Measurements from ENCODE around the gene PPRC1.

The PPRC1 gene, protein sequence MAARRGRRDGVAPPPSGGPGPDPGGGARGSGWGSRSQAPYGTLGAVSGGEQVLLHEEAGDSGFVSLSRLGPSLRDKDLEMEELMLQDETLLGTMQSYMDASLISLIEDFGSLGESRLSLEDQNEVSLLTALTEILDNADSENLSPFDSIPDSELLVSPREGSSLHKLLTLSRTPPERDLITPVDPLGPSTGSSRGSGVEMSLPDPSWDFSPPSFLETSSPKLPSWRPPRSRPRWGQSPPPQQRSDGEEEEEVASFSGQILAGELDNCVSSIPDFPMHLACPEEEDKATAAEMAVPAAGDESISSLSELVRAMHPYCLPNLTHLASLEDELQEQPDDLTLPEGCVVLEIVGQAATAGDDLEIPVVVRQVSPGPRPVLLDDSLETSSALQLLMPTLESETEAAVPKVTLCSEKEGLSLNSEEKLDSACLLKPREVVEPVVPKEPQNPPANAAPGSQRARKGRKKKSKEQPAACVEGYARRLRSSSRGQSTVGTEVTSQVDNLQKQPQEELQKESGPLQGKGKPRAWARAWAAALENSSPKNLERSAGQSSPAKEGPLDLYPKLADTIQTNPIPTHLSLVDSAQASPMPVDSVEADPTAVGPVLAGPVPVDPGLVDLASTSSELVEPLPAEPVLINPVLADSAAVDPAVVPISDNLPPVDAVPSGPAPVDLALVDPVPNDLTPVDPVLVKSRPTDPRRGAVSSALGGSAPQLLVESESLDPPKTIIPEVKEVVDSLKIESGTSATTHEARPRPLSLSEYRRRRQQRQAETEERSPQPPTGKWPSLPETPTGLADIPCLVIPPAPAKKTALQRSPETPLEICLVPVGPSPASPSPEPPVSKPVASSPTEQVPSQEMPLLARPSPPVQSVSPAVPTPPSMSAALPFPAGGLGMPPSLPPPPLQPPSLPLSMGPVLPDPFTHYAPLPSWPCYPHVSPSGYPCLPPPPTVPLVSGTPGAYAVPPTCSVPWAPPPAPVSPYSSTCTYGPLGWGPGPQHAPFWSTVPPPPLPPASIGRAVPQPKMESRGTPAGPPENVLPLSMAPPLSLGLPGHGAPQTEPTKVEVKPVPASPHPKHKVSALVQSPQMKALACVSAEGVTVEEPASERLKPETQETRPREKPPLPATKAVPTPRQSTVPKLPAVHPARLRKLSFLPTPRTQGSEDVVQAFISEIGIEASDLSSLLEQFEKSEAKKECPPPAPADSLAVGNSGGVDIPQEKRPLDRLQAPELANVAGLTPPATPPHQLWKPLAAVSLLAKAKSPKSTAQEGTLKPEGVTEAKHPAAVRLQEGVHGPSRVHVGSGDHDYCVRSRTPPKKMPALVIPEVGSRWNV (N-terminal part only)

DNA sequence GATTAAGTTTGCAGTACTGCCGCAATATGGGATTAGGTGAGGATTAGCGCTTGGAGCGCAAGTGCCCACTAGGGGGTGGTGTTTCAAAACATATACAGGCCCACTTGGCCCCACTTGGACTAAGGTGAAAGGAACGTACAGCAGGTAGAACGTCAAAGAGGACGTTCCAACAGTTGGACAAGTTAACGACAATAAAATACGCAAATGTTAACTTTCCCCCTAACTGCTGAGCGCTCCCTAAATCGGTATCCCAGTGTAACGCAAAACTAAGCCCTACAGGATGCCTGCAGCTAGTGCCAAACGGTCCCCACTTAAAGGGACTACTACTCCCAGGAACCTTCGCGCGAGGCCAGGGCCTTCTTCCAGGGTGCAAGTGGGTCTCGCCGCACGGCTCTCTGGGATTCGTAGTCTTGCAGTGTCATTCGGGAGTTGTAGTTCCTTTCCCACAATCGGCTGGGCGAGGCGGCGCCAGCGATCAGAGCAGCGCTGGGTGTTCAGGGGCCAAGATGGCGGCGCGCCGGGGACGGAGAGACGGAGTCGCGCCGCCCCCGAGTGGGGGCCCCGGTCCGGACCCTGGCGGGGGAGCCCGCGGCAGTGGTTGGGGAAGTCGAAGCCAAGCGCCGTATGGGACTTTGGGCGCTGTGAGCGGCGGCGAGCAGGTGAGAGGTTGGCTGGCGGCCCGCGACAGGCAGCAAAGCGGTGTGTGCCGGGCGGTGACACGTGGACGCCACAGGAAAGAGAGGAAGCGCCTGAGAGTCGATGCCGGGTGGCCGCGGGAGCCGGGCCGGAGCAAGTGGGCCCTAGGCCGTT lies at the start of gene PPRC1:
PPRC1 (plus strand) TSS at position 478 of the 810 bp plus-strand sequence; CDS start at position 507, 29 bp downstream.
- Histone ChIP-seq H3K4me3 (ENCODE audit: low read depth in 1 of 2, low read length in 2 of 2) (peak within 1 kb of the TSS; percentile 92 to 95), H3K4me1 (ENCODE audit: control insufficient read depth in 1 of 2, insufficient read depth in 2 of 2, low read length in 2 of 2) (peaks cover 0 to 26% of the 10 kb centered on the region in 2 donors), H3K27ac (ENCODE audit: low read length) (peak within 1 kb of the TSS; percentile 80), H3K9me3 (ENCODE audit: control insufficient read depth in 1 of 2, low read length in 2 of 2) (no peaks in the 10 kb centered on the region), H3K27me3 (ENCODE audit: low read depth, low read length) (no peaks in the 10 kb centered on the region), H3K36me3 (ENCODE audit: control insufficient read depth in 1 of 2, insufficient read depth in 2 of 2, low read length in 2 of 2) (peaks cover under 1 to 8% of the 10 kb centered on the region in 2 donors)

DNA sequence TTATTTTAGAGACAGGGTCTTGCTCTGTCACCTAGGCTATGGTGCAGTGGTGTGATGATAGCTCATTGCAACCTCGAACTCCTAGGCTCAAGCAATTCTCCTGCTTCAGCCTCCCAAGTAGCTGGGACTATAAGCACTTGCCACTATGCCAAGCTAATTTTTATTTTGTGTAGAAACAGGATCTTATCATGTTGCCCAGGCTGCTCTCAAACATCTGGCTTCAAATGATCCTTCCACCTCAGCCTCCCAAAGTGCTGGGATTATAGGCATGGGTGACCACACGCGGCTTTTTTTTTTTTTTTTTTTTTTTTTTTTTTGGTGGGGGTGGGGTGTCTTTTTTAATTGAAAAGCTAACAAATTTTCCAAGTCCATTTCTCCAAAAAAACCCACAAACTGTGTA lies 49.3 kb upstream of the PPRC1 start:
- Histone ChIP-seq H3K4me1 (ENCODE audit: control insufficient read depth in 1 of 2, insufficient read depth in 2 of 2, low read length in 2 of 2) (no peaks in the 10 kb centered on the region), H3K36me3 (ENCODE audit: control insufficient read depth in 1 of 2, insufficient read depth in 2 of 2, low read length in 2 of 2) (no peaks in the 10 kb centered on the region), H3K27ac (ENCODE audit: low read length) (no peak overlapping the region), H3K4me3 (ENCODE audit: low read depth in 1 of 2, low read length in 2 of 2) (no peak overlapping the region), H3K9me3 (ENCODE audit: control insufficient read depth in 1 of 2, low read length in 2 of 2) (no peaks in the 10 kb centered on the region), H3K27me3 (ENCODE audit: low read depth, low read length) (no peaks in the 10 kb centered on the region)

DNA sequence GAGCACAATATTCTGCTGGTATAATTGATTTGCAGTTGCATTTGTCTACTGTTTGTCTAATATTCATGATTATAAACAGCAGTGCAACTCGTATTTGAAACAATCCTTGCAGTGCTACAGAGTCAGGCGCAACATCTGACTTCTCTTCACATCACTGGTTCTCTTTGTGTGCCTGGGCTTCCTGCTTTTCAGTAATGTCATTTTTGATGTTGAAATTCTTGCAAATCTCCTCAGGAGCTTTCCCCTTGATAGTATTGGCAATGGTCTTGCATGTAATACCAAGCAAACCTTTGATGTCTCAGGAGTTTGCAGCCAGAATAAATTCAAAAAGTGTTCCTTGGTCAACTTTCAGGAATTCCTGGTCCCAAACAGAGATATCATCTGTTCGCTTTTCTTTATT lies 47.5 kb upstream of the PPRC1 start:
- no peaks in the 10 kb centered on the region for H3K4me1 ChIP-seq (ENCODE audit: control insufficient read depth in 1 of 2, insufficient read depth in 2 of 2, low read length in 2 of 2)
- no peak overlapping the region for H3K4me3 ChIP-seq (ENCODE audit: low read depth in 1 of 2, low read length in 2 of 2)
- no peaks in the 10 kb centered on the region for H3K36me3 ChIP-seq (ENCODE audit: control insufficient read depth in 1 of 2, insufficient read depth in 2 of 2, low read length in 2 of 2)

DNA sequence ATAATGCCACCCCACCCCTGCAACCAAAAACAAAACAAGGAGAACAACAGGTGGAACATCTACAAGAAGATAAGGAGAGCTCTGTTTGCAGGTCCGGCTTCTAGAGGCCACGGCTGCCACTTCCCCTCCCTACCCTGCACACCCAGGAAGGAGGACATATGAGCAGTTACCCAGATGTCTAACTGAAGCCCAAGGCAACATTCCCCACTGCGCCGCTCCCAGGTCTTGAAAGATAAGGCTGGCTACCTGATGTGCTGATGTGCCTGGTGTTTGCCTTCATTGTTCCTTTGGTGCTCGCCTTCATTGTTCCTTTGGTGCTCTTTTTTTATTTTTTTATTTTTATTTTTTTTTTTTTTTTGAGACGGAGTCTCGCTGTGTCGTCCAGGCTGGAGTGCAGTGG lies 46.6 kb upstream of the PPRC1 start:
- H3K4me1 ChIP-seq (ENCODE audit: control insufficient read depth in 1 of 2, insufficient read depth in 2 of 2, low read length in 2 of 2): no peaks in the 10 kb centered on the region
- no peak overlapping the region for H3K4me3 ChIP-seq (ENCODE audit: low read depth in 1 of 2, low read length in 2 of 2)
- H3K36me3 ChIP-seq (ENCODE audit: control insufficient read depth in 1 of 2, insufficient read depth in 2 of 2, low read length in 2 of 2): no peaks in the 10 kb centered on the region
- no peaks in the 10 kb centered on the region for H3K27me3 ChIP-seq (ENCODE audit: low read depth, low read length)
- H3K27ac ChIP-seq (ENCODE audit: low read length): no peak overlapping the region
- no peaks in the 10 kb centered on the region for H3K9me3 ChIP-seq (ENCODE audit: control insufficient read depth in 1 of 2, low read length in 2 of 2)

More for the DNA sequence above, 47.5 kb upstream of the PPRC1 start:
- no peaks in the 10 kb centered on the region for H3K27me3 ChIP-seq (ENCODE audit: low read depth, low read length)
- H3K9me3 ChIP-seq (ENCODE audit: control insufficient read depth in 1 of 2, low read length in 2 of 2): no peaks in the 10 kb centered on the region
- no peak overlapping the region for H3K27ac ChIP-seq (ENCODE audit: low read length)

DNA sequence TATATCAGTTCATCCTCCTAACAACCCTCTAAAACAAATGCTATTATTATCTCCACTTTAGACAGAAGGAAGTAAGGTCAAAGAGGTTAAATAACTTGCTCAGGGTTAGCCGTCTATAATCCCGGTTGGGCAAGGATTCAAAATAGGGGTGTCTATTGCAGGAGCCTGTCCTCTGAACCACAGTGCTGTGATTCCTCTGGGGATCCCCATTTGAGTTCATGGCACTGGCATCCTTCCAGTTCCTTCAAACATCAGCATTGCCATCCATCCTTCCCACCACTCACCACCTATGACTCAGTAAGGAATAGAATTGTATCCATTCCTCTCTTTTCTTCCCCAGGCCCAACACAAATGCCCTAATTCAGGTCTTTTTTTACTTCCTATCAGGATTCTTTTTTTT lies 42.1 kb upstream of the PPRC1 start:
- H3K27ac ChIP-seq (ENCODE audit: low read length): no peak overlapping the region
- no peak overlapping the region for H3K4me3 ChIP-seq (ENCODE audit: low read depth in 1 of 2, low read length in 2 of 2)
- no peaks in the 10 kb centered on the region for H3K36me3 ChIP-seq (ENCODE audit: control insufficient read depth in 1 of 2, insufficient read depth in 2 of 2, low read length in 2 of 2)
- no peaks in the 10 kb centered on the region for H3K27me3 ChIP-seq (ENCODE audit: low read depth, low read length)
- H3K9me3 ChIP-seq (ENCODE audit: control insufficient read depth in 1 of 2, low read length in 2 of 2): no peaks in the 10 kb centered on the region
- no peaks in the 10 kb centered on the region for H3K4me1 ChIP-seq (ENCODE audit: control insufficient read depth in 1 of 2, insufficient read depth in 2 of 2, low read length in 2 of 2)

DNA sequence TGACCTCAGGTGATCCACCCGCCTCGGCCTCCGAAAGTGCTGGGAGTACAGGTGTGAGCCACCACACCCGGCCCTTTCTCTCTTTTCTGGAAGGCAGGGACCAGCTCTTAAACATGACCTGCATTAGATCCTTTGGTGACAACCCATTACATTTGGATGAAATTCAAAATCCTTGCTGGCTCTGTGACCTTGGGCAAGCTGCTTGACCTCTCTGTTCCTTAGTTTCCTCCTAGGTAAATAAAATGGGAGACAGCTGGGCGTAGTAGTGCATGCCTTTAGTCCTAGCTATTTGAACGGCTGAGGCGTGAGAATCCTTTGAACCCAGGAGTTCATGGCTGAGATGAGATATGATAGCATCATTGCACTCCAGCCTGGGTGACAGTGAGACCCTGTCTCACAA lies 36.4 kb upstream of the PPRC1 start:
- Histone ChIP-seq H3K4me3 (ENCODE audit: low read depth in 1 of 2, low read length in 2 of 2) (no peak overlapping the region), H3K36me3 (ENCODE audit: control insufficient read depth in 1 of 2, insufficient read depth in 2 of 2, low read length in 2 of 2) (peaks cover 0 to 4% of the 10 kb centered on the region in 2 donors), H3K27me3 (ENCODE audit: low read depth, low read length) (no peaks in the 10 kb centered on the region), H3K27ac (ENCODE audit: low read length) (no peak overlapping the region), H3K4me1 (ENCODE audit: control insufficient read depth in 1 of 2, insufficient read depth in 2 of 2, low read length in 2 of 2) (no peaks in the 10 kb centered on the region), H3K9me3 (ENCODE audit: control insufficient read depth in 1 of 2, low read length in 2 of 2) (no peaks in the 10 kb centered on the region)

DNA sequence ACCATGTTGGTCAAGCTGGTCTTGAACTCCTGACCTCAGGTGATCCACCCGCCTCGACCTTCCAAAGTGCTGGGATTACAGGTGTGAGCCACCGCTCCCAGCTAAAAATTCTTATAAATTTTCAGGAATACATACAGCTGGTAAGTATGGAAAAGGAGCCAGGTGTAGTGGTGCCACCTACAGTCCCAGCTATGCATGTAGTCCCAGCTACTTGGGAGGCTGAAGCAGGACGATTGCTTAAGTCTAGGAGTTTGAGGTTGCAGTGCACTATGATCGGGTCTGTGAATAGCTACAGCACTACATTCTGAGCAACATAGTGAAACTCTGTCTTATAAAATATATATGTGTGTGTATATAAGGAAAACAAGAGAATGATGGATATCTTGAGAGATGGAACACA lies 31.7 kb upstream of the PPRC1 start:
- H3K27ac ChIP-seq (ENCODE audit: low read length): no peak overlapping the region
- H3K36me3 ChIP-seq (ENCODE audit: control insufficient read depth in 1 of 2, insufficient read depth in 2 of 2, low read length in 2 of 2): peaks cover 0 to 4% of the 10 kb centered on the region in 2 donors
- H3K4me3 ChIP-seq (ENCODE audit: low read depth in 1 of 2, low read length in 2 of 2): no peak overlapping the region
- H3K27me3 ChIP-seq (ENCODE audit: low read depth, low read length): no peaks in the 10 kb centered on the region
- no peaks in the 10 kb centered on the region for H3K4me1 ChIP-seq (ENCODE audit: control insufficient read depth in 1 of 2, insufficient read depth in 2 of 2, low read length in 2 of 2)
- no peaks in the 10 kb centered on the region for H3K9me3 ChIP-seq (ENCODE audit: control insufficient read depth in 1 of 2, low read length in 2 of 2)

DNA sequence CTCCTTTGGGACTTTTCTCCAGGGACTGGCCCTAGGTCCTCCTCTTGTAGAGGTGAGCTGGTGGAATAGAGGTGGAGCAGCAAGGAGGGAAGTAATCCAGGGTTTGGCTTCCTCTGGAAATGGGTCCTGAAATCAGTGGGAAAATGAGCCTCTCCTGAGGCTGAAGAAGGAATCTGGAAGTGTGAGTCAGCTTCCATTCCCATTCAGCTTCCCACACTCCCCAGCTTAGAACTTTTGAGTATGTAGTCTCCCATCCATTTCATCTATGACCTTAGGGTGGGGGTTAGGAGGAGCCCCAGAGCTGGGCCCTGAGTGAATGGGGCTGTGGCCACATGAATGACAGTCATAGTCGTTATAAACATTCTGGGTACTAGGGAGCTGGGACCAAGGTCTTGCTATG lies 30.4 kb upstream of the PPRC1 start:
- H3K9me3 ChIP-seq (ENCODE audit: control insufficient read depth in 1 of 2, low read length in 2 of 2): no peaks in the 10 kb centered on the region
- H3K27me3 ChIP-seq (ENCODE audit: low read depth, low read length): no peaks in the 10 kb centered on the region
- H3K36me3 ChIP-seq (ENCODE audit: control insufficient read depth in 1 of 2, insufficient read depth in 2 of 2, low read length in 2 of 2): peaks cover 6 to 12% of the 10 kb centered on the region in 2 donors
- no peak overlapping the region for H3K27ac ChIP-seq (ENCODE audit: low read length)
- H3K4me1 ChIP-seq (ENCODE audit: control insufficient read depth in 1 of 2, insufficient read depth in 2 of 2, low read length in 2 of 2): no peaks in the 10 kb centered on the region
- H3K4me3 ChIP-seq (ENCODE audit: low read depth in 1 of 2, low read length in 2 of 2): no peak overlapping the region

DNA sequence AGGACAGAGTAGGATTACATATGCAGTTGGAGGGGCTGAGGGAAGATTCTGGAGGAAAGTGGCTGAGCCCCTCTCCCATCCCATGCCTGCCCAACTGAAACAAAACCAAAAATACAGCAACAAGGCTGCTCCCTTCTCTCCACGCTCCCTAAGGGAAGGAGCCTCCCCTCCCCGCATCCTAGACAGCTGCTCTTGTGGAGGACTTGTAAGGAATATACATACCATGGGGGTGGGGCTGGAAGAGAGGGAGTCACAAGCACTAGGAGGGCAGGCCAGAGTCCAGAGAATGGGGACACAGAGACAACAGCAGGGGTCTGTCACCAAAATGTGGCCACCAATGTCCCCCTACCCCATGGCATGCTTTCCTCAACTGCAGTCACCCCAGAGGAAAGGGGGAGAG lies 25.8 kb upstream of the PPRC1 start:
- Histone ChIP-seq H3K36me3 (ENCODE audit: control insufficient read depth in 1 of 2, insufficient read depth in 2 of 2, low read length in 2 of 2) (peaks cover 38 to 48% of the 10 kb centered on the region in 2 donors), H3K4me1 (ENCODE audit: control insufficient read depth in 1 of 2, insufficient read depth in 2 of 2, low read length in 2 of 2) (peaks cover 0 to under 1% of the 10 kb centered on the region in 2 donors), H3K27ac (ENCODE audit: low read length) (no peak overlapping the region)

More for the DNA sequence above, 25.8 kb upstream of the PPRC1 start:
- H3K27me3 ChIP-seq (ENCODE audit: low read depth, low read length): no peaks in the 10 kb centered on the region
- H3K9me3 ChIP-seq (ENCODE audit: control insufficient read depth in 1 of 2, low read length in 2 of 2): no peaks in the 10 kb centered on the region
- no peak overlapping the region for H3K4me3 ChIP-seq (ENCODE audit: low read depth in 1 of 2, low read length in 2 of 2)
